Retinal pigment epithelial cell (primary cell): ENCODE data around the gene ACADL.
"Not testable (repeated sequence)": the region's sequence is repeated elsewhere in the genome, so short reads cannot be mapped to it uniquely, and the experiment has no call there.

Experiments
- DNase-seq: peaks from one replicate; pipeline ENCODE4 v3.0.0-alpha.2; 2010; ENCODE audit warnings: low read depth
- H3K4me3 ChIP-seq: 2 replicates; pipeline ENCODE4 v1.5.1; 2011; ENCODE audit warnings: mild to moderate bottlenecking, low read length, control low read depth, moderate library complexity
- TF ChIP-seq, protein P1 (sequence below): conservative IDR thresholded peaks from 2 replicates; pipeline ENCODE4 v1.5.1; 2011; ENCODE audit warnings: low read depth, low read length, control low read depth, inconsistent platforms

The ACADL gene

DNA sequence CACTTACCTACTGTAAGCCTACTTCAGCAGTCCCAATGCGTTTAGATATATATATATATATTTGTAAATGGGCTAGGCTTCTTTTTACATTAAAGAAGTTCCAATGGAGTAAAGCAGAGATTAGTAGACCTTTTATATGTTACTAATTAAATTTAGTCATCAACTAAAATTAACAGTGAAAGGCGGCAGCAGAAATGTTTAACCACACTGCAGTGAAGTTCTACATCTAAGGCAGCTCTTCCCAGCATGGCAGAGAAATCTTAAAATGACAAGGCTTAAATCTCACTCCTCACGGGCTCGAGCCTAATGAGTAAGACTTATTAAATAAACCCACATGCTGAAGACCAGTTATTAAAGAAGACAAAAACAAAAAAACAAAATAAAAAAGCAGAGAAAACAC lies 34.9 kb downstream of the ACADL start:
- DNase-seq = no peak
- TF ChIP-seq, protein P1, sequence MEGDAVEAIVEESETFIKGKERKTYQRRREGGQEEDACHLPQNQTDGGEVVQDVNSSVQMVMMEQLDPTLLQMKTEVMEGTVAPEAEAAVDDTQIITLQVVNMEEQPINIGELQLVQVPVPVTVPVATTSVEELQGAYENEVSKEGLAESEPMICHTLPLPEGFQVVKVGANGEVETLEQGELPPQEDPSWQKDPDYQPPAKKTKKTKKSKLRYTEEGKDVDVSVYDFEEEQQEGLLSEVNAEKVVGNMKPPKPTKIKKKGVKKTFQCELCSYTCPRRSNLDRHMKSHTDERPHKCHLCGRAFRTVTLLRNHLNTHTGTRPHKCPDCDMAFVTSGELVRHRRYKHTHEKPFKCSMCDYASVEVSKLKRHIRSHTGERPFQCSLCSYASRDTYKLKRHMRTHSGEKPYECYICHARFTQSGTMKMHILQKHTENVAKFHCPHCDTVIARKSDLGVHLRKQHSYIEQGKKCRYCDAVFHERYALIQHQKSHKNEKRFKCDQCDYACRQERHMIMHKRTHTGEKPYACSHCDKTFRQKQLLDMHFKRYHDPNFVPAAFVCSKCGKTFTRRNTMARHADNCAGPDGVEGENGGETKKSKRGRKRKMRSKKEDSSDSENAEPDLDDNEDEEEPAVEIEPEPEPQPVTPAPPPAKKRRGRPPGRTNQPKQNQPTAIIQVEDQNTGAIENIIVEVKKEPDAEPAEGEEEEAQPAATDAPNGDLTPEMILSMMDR = no peak

DNA sequence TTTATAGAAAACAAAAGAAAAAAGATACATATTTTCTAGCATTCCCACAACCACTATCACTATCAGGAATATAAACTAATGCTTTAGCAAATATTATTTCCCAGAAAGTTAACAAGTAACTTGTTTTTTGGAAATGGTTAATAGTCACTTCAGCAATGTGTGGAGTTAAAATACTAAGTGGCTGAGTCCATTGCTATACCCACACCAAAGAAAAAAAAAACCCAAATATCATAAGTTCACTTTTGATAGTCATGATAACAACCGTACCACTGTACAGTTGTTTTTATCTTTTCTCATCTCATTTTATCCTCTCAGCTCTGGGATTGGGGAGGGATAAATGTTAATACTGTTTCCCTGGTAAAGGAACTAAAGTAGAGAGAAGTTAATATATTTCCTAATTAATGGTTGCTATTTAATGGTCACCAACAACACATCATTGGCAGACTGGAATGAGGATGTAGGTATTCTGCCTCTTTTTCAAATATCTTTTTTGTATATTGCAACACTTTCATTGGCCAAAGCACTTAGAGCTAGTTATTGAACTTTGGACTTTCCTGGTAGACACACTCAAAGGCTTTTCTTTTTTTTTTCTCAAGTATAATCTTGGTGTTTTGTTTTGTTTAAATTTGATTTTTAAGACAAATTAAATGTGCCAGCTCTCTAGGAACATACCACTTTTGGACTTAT lies 35.7 kb downstream of the ACADL start:
- DNase-seq = no peak
- TF ChIP-seq, protein P1 = no peak
- H3K4me3 ChIP-seq = no peak overlapping the region

More for the DNA sequence above, 34.9 kb downstream of the ACADL start:
- H3K4me3 ChIP-seq = no peak overlapping the region

DNA sequence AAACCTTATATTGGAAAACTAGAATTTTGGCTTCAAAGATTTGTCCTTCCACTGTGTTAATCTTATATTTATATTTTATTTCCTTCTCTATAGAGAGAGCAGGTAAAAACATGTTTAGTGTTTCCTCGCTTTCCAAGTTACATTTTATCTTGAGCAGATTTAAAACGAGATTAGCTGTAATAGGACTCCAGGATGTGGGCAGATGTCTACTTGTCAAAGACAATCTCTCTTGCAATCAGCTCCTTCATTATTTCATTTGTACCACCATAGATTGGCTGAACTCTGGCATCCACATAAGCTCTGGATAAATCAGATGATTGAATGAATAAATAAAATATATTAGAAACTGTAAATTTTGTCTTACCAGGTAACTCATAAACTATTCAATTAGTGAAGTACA lies 36.5 kb downstream of the ACADL start:
- no peak for DNase-seq
- no peak overlapping the region for H3K4me3 ChIP-seq
- TF ChIP-seq, protein P1 = no peak

DNA sequence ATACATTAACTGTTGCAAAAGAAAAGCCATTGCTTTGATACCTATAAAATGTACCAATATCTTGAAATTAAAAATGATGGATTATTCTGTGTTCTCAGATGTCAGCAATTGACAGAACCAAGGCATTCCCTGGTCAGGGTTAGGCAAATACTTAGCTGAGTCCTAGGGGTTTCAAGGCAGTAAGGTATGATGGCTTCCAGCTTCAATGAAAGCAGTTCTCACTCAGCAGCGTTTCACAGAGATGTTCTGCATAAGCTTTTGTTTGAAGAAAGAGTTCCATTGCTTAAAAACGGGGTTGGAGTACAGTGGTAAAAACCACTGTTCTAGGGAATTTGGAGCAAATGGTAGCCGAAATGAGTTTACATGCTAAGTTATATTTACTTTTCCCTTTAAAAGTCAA lies 37.1 kb downstream of the ACADL start:
- H3K4me3 ChIP-seq = no peak overlapping the region
- DNase-seq = no peak
- TF ChIP-seq, protein P1 = no peak

DNA sequence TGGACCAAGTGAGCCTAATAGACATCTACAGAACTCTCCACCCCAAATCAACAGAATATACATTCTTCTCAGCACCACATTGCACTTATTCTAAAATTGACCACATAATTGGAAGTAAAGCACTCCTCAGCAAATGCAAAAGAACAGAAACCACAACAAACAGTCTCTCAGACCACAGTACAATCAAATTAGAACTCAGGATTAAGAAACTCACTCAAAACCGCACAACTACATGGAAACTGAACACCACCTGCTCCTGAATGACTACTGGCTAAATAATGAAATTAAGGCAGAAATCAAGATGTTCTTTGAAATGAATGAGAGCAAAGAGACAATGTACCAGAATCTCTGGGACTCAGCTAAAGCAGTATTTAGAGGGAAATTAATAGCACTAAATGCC lies 41.3 kb downstream of the ACADL start:
- not testable (repeated sequence) for H3K4me3 ChIP-seq, DNase-seq

DNA sequence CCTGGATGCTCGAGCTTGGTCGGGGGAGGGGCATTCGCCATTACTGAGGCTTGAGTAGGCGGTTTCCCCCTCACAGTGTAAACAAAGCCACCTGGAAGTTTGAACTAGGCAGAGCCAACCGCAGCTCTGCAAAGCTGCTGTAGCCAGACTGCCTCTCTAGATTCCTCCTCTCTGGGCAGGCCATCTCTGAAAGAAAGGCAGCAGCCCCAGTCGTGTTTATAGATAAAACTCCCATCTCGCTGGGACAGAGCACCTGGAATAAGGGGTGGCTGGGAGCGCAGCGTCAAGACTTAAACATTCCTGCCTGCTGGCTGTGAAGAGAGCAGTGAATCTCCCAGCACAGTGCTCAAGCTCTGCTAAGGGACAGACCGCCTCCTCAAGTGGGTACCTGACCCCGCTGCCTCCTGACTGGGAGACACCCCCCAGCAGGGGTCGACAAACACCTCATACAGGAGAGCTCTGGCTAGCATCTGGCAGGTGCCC lies 43.6 kb downstream of the ACADL start:
- DNase-seq, H3K4me3 ChIP-seq: not testable (repeated sequence)

DNA sequence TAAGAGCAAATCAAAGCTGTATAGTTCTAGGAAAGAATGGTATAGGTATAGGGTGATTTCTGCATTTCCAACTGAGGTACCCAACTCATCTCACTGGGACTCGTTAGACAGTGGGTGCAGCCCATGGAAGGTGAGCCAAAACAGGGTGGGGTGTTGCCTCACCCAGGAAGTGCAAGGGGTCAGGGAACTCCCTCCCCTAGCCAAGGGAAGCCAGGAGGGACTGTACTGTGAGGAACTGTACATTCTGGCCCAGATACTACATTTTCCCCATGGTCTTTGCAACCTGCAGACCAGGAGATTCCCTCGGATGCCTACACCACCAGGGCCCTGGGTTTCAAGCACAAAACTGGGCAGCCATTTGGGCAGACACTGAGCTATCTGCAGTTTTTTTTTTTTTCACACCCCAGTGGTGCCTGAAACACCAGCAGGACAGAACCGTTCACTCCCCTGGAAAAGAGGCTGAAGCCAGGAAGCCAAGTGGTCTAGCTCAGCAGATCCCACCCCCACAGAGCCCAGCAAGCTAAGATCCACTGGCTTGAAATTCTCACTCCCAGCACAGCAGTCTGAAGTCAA lies 44.1 kb downstream of the ACADL start:
- not testable (repeated sequence) for H3K4me3 ChIP-seq, DNase-seq

DNA sequence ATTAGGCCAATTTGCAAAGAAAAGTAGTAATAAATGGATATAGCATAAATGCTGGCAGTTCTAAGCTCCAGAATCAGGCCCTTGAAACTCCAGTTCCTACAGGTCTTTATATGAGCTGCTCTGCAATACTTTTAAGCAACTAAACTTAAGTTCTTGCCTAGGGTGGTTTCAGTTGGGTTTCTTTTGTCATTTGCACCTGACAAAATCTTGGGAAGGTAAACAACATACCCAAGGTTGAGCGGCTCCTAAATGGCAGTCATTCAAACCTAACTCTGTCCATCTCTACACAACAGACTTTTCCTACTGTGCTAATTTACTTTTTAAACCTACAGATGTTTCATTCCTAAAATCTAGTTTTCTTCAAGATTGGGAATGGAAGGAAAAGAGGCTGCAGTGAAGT lies 44.8 kb downstream of the ACADL start:
- H3K4me3 ChIP-seq = no peak overlapping the region
- TF ChIP-seq, protein P1 = no peak
- DNase-seq = no peak
